ENCODE data around the gene CDKAL1. TPM values are rescaled to one million over a fixed set of nuclear protein-coding genes. Genes with fewer than 3 reads are reported as not detected.

Gene CDKAL1
- total RNA-seq, 1 donor from 2014 or later: 14.8 TPM

GRCh38 chr6:20833881-20834515, 299.7 kb downstream of the CDKAL1 start:
- Mint-ChIP-seq H3K36me3 (ENCODE audit: unreplicated experiment) (peaks cover 4% of the 10 kb centered on the region), H3K27me3 (ENCODE audit: unreplicated experiment) (no peaks in the 10 kb centered on the region), H3K4me3 (ENCODE audit: unreplicated experiment) (no peak overlapping the region), H3K27ac (ENCODE audit: unreplicated experiment) (no peak overlapping the region), H3K4me1 (ENCODE audit: unreplicated experiment) (peaks cover 3% of the 10 kb centered on the region), H3K9me3 (ENCODE audit: unreplicated experiment) (no peaks in the 10 kb centered on the region)
- DNase-seq (ENCODE audit: extremely low spot score, unreplicated experiment): no peak
- TF ChIP-seq, protein P1, sequence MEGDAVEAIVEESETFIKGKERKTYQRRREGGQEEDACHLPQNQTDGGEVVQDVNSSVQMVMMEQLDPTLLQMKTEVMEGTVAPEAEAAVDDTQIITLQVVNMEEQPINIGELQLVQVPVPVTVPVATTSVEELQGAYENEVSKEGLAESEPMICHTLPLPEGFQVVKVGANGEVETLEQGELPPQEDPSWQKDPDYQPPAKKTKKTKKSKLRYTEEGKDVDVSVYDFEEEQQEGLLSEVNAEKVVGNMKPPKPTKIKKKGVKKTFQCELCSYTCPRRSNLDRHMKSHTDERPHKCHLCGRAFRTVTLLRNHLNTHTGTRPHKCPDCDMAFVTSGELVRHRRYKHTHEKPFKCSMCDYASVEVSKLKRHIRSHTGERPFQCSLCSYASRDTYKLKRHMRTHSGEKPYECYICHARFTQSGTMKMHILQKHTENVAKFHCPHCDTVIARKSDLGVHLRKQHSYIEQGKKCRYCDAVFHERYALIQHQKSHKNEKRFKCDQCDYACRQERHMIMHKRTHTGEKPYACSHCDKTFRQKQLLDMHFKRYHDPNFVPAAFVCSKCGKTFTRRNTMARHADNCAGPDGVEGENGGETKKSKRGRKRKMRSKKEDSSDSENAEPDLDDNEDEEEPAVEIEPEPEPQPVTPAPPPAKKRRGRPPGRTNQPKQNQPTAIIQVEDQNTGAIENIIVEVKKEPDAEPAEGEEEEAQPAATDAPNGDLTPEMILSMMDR (IDR thresholded peaks at IDR 0.05): no peak

GRCh38 chr6:20835315-20836010, 301.2 kb downstream of the CDKAL1 start:
- H3K27me3 Mint-ChIP-seq (ENCODE audit: unreplicated experiment): no peaks in the 10 kb centered on the region
- H3K36me3 Mint-ChIP-seq (ENCODE audit: unreplicated experiment): peaks cover 4% of the 10 kb centered on the region
- no peak overlapping the region for H3K27ac Mint-ChIP-seq (ENCODE audit: unreplicated experiment)
- TF ChIP-seq, protein P1 (IDR thresholded peaks at IDR 0.05): no peak
- DNase-seq (ENCODE audit: extremely low spot score, unreplicated experiment): no peak
- peaks cover 3% of the 10 kb centered on the region for H3K4me1 Mint-ChIP-seq (ENCODE audit: unreplicated experiment)
- no peaks in the 10 kb centered on the region for H3K9me3 Mint-ChIP-seq (ENCODE audit: unreplicated experiment)
- no peak overlapping the region for H3K4me3 Mint-ChIP-seq (ENCODE audit: unreplicated experiment)

DNA sequence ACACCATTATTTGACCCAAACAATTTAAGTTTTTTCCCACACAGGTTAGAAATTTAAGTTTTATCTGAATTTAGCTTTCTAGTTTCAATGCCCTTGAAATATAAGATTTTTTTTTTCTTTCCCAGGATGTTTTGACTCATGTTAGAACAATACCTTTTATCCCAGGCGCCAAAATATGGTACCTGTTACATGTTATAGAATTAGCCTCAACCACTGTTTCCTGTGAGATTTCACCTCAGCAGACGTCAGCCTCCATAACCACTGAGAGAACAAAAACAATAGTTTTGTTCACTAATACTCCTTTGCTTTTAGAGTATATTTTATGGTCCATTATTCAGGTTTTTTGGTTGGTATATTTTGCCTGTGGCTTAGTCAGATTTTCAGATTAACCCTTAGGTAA, 302.9 kb downstream of the CDKAL1 start:
- Mint-ChIP-seq H3K27me3 (ENCODE audit: unreplicated experiment) (no peaks in the 10 kb centered on the region), H3K36me3 (ENCODE audit: unreplicated experiment) (no peaks in the 10 kb centered on the region), H3K4me3 (ENCODE audit: unreplicated experiment) (no peak overlapping the region), H3K9me3 (ENCODE audit: unreplicated experiment) (no peaks in the 10 kb centered on the region), H3K4me1 (ENCODE audit: unreplicated experiment) (no peaks in the 10 kb centered on the region), H3K27ac (ENCODE audit: unreplicated experiment) (no peak overlapping the region)
- TF ChIP-seq, protein P1 (IDR thresholded peaks at IDR 0.05): no peak
- DNase-seq (ENCODE audit: extremely low spot score, unreplicated experiment): no peak

DNA sequence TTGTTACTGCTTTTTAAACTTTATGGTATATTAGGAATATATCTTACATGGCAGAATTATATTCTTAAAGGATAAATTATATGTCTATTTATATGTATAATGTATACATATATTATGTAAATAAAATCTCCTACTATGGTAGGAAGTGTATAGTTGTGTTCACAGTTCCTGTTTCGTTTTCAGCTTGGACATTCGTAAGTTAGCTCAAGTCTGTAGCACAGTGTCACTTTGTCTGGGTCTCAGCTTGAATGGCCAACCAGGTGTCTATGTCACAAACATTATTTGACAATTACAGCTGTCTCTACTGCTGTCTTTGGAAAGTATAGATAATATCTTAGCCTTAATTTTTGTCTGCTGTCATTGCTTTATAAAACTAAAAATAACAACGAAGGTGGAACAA, 303.9 kb downstream of the CDKAL1 start:
- Mint-ChIP-seq H3K27me3 (ENCODE audit: unreplicated experiment) (no peaks in the 10 kb centered on the region), H3K4me3 (ENCODE audit: unreplicated experiment) (no peak overlapping the region), H3K27ac (ENCODE audit: unreplicated experiment) (no peak overlapping the region), H3K36me3 (ENCODE audit: unreplicated experiment) (no peaks in the 10 kb centered on the region), H3K4me1 (ENCODE audit: unreplicated experiment) (no peaks in the 10 kb centered on the region), H3K9me3 (ENCODE audit: unreplicated experiment) (no peaks in the 10 kb centered on the region)
- DNase-seq (ENCODE audit: extremely low spot score, unreplicated experiment): no peak
- TF ChIP-seq, protein P1 (IDR thresholded peaks at IDR 0.05): no peak

GRCh38 chr6:20839630-20840029, 305.4 kb downstream of the CDKAL1 start:
- H3K4me3 Mint-ChIP-seq (ENCODE audit: unreplicated experiment): no peak overlapping the region
- no peaks in the 10 kb centered on the region for H3K36me3 Mint-ChIP-seq (ENCODE audit: unreplicated experiment)
- no peak overlapping the region for H3K27ac Mint-ChIP-seq (ENCODE audit: unreplicated experiment)
- H3K27me3 Mint-ChIP-seq (ENCODE audit: unreplicated experiment): no peaks in the 10 kb centered on the region
- TF ChIP-seq, protein P1 (IDR thresholded peaks at IDR 0.05): peak; percentile 5
- H3K4me1 Mint-ChIP-seq (ENCODE audit: unreplicated experiment): no peaks in the 10 kb centered on the region
- no peak for DNase-seq (ENCODE audit: extremely low spot score, unreplicated experiment)
- H3K9me3 Mint-ChIP-seq (ENCODE audit: unreplicated experiment): no peaks in the 10 kb centered on the region

Measured in osteocyte (in vitro differentiated cells).